Right lobe of liver (tissue), 4 donors: ENCODE results near the gene AAR2.

Experiments used
- CTCF ChIP-seq, 4 donors: fragments of 200-600 bp in 3 of 4; fragments of 450-650 bp in 1 of 4; IDR thresholded peaks; one replicate each; pipeline versions ENCODE4 v1.5.1 to v1.8.0; 2016 to 2022; ENCODE audit warnings: antibody characterized with exemption in 4 of 4, mild to moderate bottlenecking in 2 of 4
- POLR2A ChIP-seq: fragments of 450-650 bp; IDR thresholded peaks from one replicate; pipeline ENCODE4 v1.6.1; 2017; ENCODE audit warnings: antibody characterized with exemption, mild to moderate bottlenecking
- donor health status: DM: no; HTN: no; CAD: no.
- donor health status: DM: no; HTN: no; CAD: no.
- donor health status: DM: no; HTN: yes; CAD: no.

- TF ChIP-seq CTCF (IDR thresholded peaks at IDR 0.05) (no peak), POLR2A (no peak)
These were observed 15.1 kb downstream of the AAR2 start for GRCh38 chr20:36251426-36251825.
